ENCODE data around the gene TGFBR3. TPM values are rescaled to one million over a fixed set of nuclear protein-coding genes. Genes with fewer than 3 reads are reported as not detected.
A peak's percentile ranks its signal among the peaks of the same experiment; 100 is the strongest.

TGFBR3 gene
- total RNA-seq, 4 donors from 2014 or later: 16.3 to 90.0 (median 54.7) TPM

- H3K4me1 ChIP-seq: peaks cover 0 to 26% (median under 1%) of the 10 kb centered on the region in 4 donors
- no peaks in the 10 kb centered on the region for H3K36me3 ChIP-seq
- H3K27me3 ChIP-seq: no peaks in the 10 kb centered on the region
- DNase-seq: peak; percentile 38 to 85 (median 71)
- peak overlapping the region in 2 of 4 donors; percentile 20 to 25 for H3K4me3 ChIP-seq
- peak overlapping the region; percentile 18 to 72 (median 46) for H3K27ac ChIP-seq
- H3K9me3 ChIP-seq: no peaks in the 10 kb centered on the region
- TF ChIP-seq CTCF (IDR thresholded peaks at IDR 0.05) (no peak), POLR2A (IDR thresholded peaks at IDR 0.05) (no peak)
These were observed 34.6 kb downstream of the TGFBR3 start for GRCh38 chr1:91851130-91852010.

- TF ChIP-seq POLR2A (IDR thresholded peaks at IDR 0.05): no peak
- no peak for TF ChIP-seq CTCF (IDR thresholded peaks at IDR 0.05)
- Histone ChIP-seq H3K36me3 (no peaks in the 10 kb centered on the region), H3K27ac (peak overlapping the region; percentile 18 to 72 (median 46)), H3K27me3 (no peaks in the 10 kb centered on the region), H3K9me3 (no peaks in the 10 kb centered on the region), H3K4me3 (no peak overlapping the region), H3K4me1 (peaks cover 0 to 33% (median 4%) of the 10 kb centered on the region in 4 donors)
- no peak for DNase-seq
These were observed 35.2 kb downstream of the TGFBR3 start for GRCh38 chr1:91850708-91851107.

- H3K9me3 ChIP-seq: no peaks in the 10 kb centered on the region
- DNase-seq: no peak
- TF ChIP-seq CTCF (IDR thresholded peaks at IDR 0.05) (no peak), POLR2A (IDR thresholded peaks at IDR 0.05) (no peak)
- H3K36me3 ChIP-seq: no peaks in the 10 kb centered on the region
- no peak overlapping the region for H3K4me3 ChIP-seq
- peaks cover 0 to 48% (median 4%) of the 10 kb centered on the region in 4 donors for H3K4me1 ChIP-seq
- H3K27me3 ChIP-seq: no peaks in the 10 kb centered on the region
- H3K27ac ChIP-seq: no peak overlapping the region
These were observed 38.1 kb downstream of the TGFBR3 start for GRCh38 chr1:91847851-91848250.

- peak overlapping the region in 2 of 4 donors; percentile 12 to 67 for H3K27ac ChIP-seq
- H3K4me1 ChIP-seq: peaks cover 0 to 55% (median 4%) of the 10 kb centered on the region in 4 donors
- DNase-seq: no peak
- no peaks in the 10 kb centered on the region for H3K9me3 ChIP-seq
- no peaks in the 10 kb centered on the region for H3K36me3 ChIP-seq
- H3K27me3 ChIP-seq: no peaks in the 10 kb centered on the region
- H3K4me3 ChIP-seq: no peak overlapping the region
- TF ChIP-seq CTCF (IDR thresholded peaks at IDR 0.05): no peak
- no peak for TF ChIP-seq POLR2A (IDR thresholded peaks at IDR 0.05)
These were observed 39.3 kb downstream of the TGFBR3 start for GRCh38 chr1:91846639-91847013.

GRCh38 chr1:91846007-91846638 lies 39.8 kb downstream of the TGFBR3 start:
- H3K27me3 ChIP-seq: no peaks in the 10 kb centered on the region
- H3K9me3 ChIP-seq: no peaks in the 10 kb centered on the region
- TF ChIP-seq CTCF (IDR thresholded peaks at IDR 0.05): no peak
- TF ChIP-seq POLR2A (IDR thresholded peaks at IDR 0.05): no peak
- peak overlapping the region in 3 of 4 donors; percentile 1 to 67 (median 55) for H3K27ac ChIP-seq
- H3K4me1 ChIP-seq: peaks cover 0 to 50% (median 4%) of the 10 kb centered on the region in 4 donors
- H3K4me3 ChIP-seq: no peak overlapping the region
- no peaks in the 10 kb centered on the region for H3K36me3 ChIP-seq
- DNase-seq: peak in 1 of 3 donors; percentile 54

Measured in Peyer's patch (tissue), 4 donors.